DOHH2 (cell line): ENCODE data around the gene RNGTT.

ENCODE experiments used
- EZH2phosphoT487 ChIP-seq: fragments of 200-600 bp; sonication (generic); IDR thresholded peaks from 2 replicates; pipeline ENCODE4 v1.6.1; 2017; ENCODE audit warnings: borderline replicate concordance, mild to moderate bottlenecking, antibody characterized with exemption, low read length, moderate library complexity, mixed read lengths
- TF ChIP-seq, protein P1 (sequence below): fragments of 200-600 bp; sonication (generic); IDR thresholded peaks from one replicate; pipeline ENCODE4 v1.5.1; 2014; ENCODE audit warnings: antibody characterized with exemption, mild to moderate bottlenecking, low read depth, low read length; ENCODE audit not compliant: poor library complexity, severe bottlenecking

DNA sequence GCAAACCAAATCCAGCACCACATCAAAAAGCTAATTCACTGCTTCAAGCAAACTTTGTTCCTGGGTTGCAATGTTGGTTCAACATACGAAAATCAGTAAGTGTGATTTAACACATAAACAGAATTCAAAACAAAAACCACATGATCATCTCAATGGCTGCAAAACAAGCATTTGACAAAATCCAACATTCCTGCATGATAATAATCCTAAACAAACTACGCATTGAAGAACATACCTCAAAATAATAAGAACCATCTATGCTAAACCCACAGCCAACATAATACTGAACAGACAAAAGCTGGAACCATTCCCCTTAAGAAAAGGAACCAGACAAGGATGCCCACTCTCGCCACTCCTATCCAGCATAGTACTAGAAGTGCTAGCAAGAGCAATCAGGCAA lies 49.9 kb downstream of the RNGTT start:
- TF ChIP-seq, protein P1, sequence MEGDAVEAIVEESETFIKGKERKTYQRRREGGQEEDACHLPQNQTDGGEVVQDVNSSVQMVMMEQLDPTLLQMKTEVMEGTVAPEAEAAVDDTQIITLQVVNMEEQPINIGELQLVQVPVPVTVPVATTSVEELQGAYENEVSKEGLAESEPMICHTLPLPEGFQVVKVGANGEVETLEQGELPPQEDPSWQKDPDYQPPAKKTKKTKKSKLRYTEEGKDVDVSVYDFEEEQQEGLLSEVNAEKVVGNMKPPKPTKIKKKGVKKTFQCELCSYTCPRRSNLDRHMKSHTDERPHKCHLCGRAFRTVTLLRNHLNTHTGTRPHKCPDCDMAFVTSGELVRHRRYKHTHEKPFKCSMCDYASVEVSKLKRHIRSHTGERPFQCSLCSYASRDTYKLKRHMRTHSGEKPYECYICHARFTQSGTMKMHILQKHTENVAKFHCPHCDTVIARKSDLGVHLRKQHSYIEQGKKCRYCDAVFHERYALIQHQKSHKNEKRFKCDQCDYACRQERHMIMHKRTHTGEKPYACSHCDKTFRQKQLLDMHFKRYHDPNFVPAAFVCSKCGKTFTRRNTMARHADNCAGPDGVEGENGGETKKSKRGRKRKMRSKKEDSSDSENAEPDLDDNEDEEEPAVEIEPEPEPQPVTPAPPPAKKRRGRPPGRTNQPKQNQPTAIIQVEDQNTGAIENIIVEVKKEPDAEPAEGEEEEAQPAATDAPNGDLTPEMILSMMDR: no peak
- TF ChIP-seq EZH2phosphoT487: no peak
